NCI-H510A treated with DMSO at 0.1 percent for 48 hours (cell line): ENCODE results near the gene HEATR5B.

Experiments
- DNase-seq: peaks from one replicate; lab custom pipeline; 2025; lab: John Stamatoyannopoulos, UW

Gene HEATR5B

GRCh38 chr2:37083873-37084794 lies at the start of gene HEATR5B, which contains the start of gene GPATCH11:
HEATR5B (minus strand) TSS chr2:37084372; CDS start chr2:37083414, 958 bp downstream.
GPATCH11 (plus strand) TSS chr2:37084518; CDS start chr2:37088382, 3,864 bp downstream.
- DNase-seq, result peak; percentile 97

DNA sequence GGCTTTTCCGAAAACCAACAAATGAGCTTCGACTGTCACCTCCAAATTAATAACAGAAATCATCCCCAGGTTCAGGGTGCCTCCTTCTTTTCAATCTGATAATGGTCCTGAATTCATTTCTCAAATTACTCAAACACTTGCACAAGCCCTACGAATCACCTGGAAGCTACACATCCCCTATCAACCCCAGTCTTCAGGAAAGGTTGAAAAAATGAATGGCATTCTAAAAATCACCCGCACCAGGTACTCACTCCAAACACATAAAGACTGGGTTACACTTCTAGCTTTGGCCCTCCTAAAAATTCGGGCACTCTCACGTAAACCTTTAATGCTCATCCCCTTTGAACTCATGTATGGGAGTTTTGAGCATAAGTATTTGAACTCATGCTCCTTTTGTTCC lies 48.7 kb upstream of the HEATR5B start:
- no peak for DNase-seq

DNA sequence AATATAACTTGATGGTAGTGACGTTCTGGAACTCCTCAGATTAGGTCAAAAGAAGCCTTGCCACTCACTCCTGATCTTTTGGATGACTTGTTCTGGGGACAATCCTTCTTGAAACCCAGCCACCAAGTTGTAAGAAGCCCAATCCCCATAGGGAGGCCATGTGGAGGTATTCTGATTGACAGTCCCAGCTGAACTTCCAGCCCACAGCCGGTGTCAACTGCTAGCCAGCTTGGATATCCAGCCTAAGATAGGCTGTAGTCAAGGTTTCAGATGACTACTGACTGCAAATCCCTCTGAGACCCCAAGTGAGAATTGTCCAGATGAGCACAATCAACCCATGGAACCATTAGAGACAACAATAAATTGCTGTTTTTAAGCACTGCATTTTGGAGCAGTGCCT lies 41.2 kb upstream of the HEATR5B start:
- no peak for DNase-seq

- no peak for DNase-seq
These were observed 35.0 kb upstream of the HEATR5B start for GRCh38 chr2:37119157-37119556.

- no peak for DNase-seq
These were observed 33.4 kb upstream of the HEATR5B start for GRCh38 chr2:37117566-37117965.

- DNase-seq, result no peak
These were observed 27.8 kb upstream of the HEATR5B start for GRCh38 chr2:37111958-37112357.

GRCh38 chr2:37110306-37111212 lies 26.4 kb upstream of the HEATR5B start:
- no peak for DNase-seq

GRCh38 chr2:37109523-37109922 lies 25.4 kb upstream of the HEATR5B start:
- DNase-seq, result no peak

DNA sequence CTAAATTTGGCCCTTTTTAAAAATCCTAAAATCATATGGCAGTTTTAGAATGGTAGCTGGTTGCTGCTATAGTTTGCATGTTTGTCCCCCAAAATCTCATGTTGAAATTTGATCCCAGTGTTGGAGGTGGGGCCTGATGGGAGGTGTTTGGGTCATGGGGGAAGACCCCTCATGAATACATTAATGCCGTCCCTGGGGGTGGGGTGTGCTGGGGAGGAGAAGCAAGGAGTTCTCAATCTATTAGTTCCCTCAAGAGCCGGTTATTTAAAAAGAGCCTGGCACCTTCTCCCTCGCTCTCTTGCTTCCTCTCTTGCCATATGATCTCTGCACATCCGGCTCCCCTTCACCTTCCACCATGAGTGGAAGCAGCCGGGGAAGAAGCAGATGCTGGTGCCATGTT lies 21.0 kb upstream of the HEATR5B start:
- DNase-seq, result no peak

DNA sequence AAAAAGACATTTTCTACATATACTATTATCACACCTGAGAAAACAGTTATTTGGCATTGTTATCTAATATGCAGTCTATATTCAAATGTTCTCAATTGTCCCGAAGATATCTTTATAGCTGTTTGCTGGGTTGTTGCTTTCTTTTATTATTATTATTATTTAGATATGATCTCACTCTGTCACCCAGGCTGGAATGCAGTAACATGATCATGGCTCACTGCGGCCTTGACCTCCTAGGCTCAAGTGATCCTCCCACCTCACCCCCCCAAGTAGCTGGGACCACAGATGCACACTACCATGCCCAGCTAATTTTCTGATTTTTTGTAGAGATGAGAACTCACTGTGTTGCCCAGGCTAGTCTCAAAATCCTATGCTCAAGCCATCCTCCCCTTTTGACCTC lies 20.0 kb upstream of the HEATR5B start:
- no peak for DNase-seq

GRCh38 chr2:37102588-37102987 lies 18.4 kb upstream of the HEATR5B start:
- DNase-seq, result no peak

- DNase-seq, result no peak
These were observed 15.9 kb upstream of the HEATR5B start for GRCh38 chr2:37100054-37100453.

DNA sequence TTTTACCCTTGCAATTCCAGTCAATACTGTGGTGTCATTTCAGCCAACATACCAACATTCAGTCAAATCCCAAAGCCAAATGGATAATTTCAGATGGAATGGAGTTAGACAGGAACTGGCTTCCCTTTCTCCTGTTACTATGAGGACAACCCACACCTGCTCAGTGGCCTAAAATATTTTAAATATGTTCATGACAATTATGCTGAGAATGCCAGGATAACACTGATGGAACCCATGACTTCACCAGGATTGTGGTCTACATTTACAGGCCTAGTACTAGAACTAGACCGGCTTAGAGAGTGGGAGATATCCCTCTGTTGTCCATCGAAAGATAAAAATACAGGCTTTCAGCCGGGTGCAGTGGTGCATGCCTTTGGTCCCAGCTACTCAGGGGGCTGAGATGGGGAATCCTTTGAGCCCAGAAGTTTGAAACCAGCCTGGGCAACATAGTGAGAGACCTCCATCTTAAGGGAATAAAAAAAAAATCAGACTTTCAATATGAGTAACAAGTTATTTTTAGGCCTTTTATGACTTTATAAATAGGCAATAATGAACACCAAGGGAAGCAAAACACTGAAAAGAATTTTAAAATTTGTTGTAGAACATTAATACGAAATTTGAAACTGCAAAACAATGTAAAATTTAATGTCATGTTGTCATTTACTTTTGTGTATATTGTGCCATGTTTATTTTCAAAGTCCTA lies 14.4 kb upstream of the HEATR5B start:
- DNase-seq, result no peak

DNA sequence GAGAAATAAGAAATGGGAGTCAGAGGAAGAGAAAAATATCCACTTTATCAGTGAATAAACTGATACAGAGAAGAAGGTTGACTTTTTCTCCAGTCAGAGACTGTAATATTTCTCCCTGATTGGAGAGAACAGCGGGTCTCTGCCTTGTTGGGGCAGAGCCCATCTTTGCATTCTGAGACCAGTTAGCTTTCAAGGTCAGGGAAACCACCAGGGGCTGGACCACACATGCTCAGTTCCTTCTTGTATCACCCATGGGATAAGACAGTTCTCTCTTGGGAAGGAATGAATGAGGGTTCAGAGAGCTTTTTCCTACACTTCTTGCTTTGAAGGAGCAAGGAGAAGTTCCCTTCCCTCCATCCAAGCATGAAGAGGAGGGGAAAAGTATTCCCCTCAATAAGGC lies 12.4 kb upstream of the HEATR5B start:
- DNase-seq, result no peak

GRCh38 chr2:37091873-37092272 lies 7.7 kb upstream of the HEATR5B start:
- no peak for DNase-seq

GRCh38 chr2:37090019-37090477 lies 5.9 kb upstream of the HEATR5B start:
- DNase-seq, result no peak

- DNase-seq, result no peak
These were observed 1.6 kb upstream of the HEATR5B start for GRCh38 chr2:37085731-37086147.

- DNase-seq, result no peak
These were observed 625 bp upstream of the HEATR5B start for GRCh38 chr2:37084797-37085196.

DNA sequence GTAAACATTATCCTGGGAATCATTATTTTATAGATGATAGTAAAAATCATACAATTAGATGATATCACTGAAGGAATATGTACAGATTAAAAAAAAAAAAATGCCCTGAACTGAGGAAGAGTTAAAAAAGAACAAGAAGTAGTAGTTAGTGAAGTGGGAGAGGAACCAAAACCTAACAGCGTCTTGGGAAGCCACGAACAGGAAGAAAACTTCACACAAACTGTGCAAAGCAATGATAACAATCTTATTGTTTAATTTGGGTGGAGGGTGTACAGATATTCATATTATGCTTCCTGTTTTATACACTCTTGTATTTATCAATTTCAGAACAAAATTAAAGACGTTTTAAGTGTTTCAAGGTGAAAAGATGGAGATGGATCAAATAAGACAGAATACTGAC lies 3.5 kb downstream of the HEATR5B start:
- DNase-seq, result no peak

- DNase-seq, result no peak
These were observed 3.9 kb downstream of the HEATR5B start for GRCh38 chr2:37080266-37080665.

DNA sequence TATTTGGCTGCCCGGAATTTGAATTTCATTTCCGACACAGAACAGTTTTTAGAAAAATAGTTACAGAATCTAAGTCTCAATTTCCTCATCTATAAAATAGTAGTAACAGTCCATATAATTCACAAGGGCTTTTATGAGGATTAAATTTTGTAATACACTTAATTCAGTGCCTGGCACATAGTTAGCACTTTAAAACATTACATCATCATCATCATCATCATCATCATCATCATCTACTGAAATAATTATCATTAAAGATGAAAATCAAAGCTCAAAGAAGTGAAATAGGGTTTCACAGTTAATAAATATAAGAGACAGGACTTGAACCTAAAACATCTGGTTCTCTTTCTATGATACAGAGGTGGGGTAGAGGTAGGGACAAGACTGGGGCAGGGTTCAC lies 13.2 kb downstream of the HEATR5B start:
- no peak for DNase-seq

GRCh38 chr2:37068686-37069085 lies 15.5 kb downstream of the HEATR5B start:
- no peak for DNase-seq
